ENCODE measurements around the gene TMEM132A.

TMEM132A gene

DNA sequence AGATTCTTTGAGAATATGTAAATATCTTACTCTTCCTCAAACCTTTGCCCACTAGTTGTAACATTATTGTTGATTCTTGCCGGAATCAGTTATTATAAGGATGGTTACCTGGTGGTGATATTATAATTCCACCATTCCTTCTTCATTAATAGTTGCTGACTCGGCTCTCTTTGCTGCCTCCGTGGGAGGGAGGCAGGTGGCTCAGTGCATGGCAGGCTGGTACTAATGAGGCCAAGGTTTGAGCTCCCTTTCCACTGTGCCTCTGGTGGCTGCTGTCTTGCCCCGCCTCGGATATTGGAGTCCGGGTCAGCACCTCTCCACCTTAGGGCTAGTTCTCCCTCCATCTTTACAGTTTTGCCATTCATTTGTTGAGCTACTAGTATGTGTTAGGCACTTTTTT lies 59.9 kb downstream of the TMEM132A start:
- DNase-seq (ENCODE audit: low spot score): no peak
- FAIRE-seq: no peak

DNA sequence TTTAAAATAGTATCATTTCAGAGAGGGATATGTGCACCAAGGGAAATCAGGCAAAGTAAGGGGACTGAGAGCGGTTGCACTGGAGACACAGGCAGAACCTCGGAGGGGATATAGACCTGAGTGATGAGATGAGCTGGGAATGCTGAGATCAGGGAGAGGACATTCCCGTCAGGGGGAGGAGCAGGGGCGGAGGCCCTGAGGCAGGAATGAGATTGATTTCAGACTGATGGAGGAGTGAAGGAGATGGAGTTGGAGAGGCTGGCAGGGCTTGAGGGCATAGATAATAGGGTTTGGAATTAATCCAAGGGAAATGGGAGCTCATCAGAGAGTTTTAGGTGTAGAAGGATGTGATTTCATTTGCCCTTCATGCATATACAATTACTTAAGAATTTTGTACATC lies 60.4 kb downstream of the TMEM132A start:
- DNase-seq (ENCODE audit: low spot score) (no peak), FAIRE-seq (no peak)

DNA sequence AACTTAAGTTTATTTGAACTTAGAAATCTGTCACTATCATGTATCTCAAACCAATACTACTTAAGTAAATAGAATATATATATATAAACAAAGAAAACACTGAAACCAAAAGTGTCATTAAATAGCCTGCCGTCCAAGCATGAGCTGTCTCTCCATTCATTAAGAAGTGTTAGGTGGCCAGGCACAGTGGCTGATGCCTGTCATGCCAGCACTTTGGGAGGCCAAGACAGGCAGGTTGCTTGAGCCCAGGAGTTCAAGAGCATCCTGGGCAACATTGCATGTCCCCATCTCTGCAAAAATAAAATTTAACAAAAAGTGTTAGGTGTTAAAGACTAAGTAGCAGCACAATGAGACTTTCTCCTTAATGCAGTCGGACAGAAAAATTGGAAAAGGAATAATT lies 61.2 kb downstream of the TMEM132A start:
- DNase-seq (ENCODE audit: low spot score) (no peak), FAIRE-seq (no peak)

DNA sequence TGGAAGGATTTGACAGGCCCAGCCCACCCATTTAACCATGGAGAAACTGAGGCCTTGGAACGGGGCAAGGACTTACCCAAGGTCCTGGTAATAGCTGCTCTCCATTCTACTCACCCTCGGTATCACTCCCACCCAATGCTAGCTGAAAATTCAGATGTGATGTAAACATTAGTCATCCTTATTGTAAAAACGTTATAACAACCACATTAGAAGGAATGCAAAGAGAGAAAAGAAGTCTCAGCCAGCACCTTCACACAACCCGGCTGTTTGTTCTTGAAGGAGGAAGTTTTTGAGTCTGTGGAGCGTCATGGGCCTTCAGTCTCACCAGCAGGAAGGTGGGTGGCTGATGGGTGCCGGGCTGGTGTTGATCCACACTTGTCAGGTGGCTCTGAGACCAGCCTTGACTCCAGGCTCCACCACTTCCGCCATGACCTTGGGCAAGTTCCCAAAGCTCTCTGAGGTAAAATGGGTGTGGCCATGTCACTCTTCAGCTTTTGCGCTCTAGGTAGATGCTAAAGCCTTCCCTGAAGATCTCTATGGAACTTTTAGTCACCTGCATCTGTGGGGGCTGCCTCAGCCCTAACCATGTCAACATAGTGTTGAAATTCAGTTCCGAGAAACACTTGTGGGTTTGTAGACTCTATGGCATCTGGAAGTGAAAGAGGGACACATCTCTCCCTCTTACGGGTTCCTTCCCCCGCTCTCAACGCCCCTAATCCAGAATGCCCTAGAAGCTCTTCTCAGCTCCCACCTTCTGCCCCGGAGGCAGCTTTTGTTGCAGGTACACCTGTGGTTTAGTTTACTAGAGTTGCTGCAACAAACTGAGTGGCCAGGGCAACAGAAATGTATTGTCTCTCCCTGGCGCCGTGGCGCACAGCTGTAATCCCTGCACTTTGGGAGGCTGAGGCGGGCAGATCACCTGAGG lies 62.0 kb downstream of the TMEM132A start:
- no peak for FAIRE-seq

More for the DNA sequence above, 62.0 kb downstream of the TMEM132A start:
- peak; percentile 9 for DNase-seq (ENCODE audit: low spot score)

Data from RCC 7860 (cell line).